Occipital lobe (tissue), 2 donors: Measurements from ENCODE around the gene CLCN7. TPM values are rescaled to one million over a fixed set of nuclear protein-coding genes. Genes with fewer than 3 reads are reported as not detected.

ENCODE experiments used
- DNase-seq: peaks from one replicate; lab custom pipeline; 2025; lab: John Stamatoyannopoulos, UW
- total RNA-seq: library from RNA; depleted of rRNA; stranded (reverse); fragments of >200 nt; gene quantifications from one replicate; pipeline ENCODE4 v1.2.3, GENCODE V29; 2014

The CLCN7 gene
- total RNA-seq, 1 donor from 2014 or later: 29.2 TPM

DNA sequence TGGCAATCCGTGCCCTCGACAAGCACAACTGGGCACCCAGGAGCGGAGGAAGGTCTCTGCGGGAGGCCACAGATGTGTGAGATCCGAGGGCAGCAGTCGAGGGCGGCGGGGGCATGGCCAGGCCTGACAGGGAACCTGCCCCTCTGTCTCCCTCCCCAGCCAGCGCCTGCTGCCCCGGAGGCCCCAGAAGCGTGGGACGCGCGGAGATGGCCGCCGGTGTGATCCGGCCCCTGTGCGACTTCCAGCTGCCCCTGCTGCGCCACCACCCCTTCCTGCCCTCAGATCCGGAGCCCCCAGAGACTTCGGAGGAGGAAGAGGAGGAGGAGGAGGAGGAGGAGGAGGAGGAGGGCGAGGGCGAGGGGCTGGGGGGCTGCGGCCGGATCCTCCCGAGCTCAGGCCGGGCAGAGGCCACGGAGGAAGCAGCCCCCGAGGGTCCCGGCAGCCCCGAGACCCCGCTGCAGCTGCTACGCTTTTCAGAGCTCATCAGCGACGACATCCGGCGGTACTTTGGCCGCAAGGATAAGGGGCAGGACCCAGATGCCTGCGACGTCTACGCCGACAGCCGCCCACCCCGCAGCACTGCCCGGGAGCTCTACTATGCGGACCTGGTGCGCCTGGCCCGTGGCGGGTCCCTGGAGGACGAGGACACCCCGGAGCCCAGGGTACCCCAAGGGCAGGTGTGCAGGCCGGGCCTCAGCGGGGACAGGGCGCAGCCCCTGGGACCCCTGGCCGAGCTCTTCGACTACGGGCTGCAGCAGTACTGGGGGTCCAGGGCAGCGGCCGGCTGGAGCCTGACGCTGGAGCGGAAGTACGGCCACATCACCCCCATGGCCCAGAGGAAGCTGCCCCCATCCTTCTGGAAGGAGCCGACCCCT is 42.2 kb downstream of the CLCN7 start:
- DNase-seq: no peak

DNA sequence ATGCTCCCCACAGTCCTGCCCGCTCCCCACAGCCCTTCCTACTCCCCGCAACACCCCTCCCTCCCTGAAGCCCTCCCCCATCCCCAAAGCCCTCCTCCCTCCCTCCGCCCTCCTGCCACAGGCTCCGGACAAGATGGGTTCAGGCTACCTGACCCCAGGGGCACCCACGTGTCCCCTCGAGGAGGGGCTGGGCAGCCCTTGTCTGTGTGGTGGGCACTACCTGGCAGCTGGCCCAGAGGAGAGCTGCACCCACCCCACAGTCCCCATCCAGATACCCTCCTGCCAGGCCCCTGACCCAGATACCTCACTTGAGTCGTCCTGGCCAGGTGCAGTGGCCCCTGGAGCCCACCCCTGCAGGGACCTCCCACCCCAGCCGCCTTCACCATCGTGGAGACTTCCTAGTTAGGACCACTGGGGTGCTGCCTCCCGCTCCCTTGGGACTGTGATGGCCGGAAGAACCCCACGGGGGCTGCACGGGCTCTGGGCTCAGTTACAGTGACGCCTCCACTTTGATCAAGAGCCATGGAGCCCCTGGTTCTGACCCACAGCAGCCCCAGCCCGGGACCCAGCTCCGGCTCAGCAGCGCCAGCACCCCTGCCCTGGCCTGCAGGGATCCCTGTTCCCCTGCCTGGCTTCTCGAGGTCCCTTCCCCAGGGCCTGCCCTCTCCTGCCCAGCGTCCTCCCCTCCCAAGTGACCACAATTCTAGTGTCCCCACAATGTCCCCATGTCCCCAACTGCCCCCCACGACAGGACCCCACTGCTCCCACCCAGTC is 43.1 kb downstream of the CLCN7 start:
- no peak for DNase-seq

- DNase-seq: no peak
Observed at GRCh38 chr16:1430759-1431496, 43.9 kb downstream of the CLCN7 start, which contains the start of gene PERCC1. Gene PERCC1, plus strand, starts transcription at chr16:1431078. Its CDS starts 1,516 bp downstream, at chr16:1432594.

GRCh38 chr16:1430214-1430758 is 44.5 kb downstream of the CLCN7 start:
- no peak for DNase-seq

GRCh38 chr16:1429631-1430030 is 45.2 kb downstream of the CLCN7 start:
- DNase-seq: no peak

DNA sequence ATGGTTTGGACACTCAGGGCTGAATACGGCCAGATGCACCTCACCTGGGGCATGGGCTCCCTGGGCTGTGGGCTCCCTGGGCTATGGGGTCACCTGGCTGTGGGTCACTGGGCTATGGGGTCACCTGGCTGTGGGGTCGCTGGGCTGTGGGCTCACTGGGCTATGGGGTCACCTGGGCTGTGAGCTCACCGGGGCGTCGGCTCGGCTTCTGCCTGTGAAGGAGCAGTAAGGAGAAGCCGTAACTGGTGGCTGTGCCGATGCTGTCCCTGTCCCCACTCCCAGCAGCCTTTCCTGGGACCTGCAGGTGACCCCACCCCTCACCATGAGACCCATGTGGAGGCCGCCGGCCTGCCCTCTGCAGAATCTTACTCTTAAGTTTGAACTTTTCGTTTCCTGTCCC is 45.8 kb downstream of the CLCN7 start:
- no peak for DNase-seq

DNA sequence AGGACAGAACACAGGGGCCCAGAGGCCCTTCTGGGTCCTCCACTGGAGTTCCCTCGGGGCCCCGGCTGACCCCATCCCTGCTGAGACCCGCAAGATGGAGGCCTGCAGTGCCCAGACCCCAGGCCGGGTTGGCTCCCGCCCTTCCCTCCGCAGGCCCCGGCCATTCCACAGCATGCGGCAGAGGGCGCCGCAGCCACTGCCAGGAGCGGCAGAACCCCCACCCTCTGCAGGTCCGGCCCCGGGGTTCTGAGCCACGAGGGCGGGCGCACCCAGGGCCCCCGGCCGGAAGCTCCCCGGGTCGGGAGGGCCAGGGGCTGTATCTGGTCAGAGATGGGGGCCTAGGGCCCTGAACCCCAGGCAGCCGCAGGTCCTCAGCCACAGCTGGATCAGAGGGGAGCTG is 46.3 kb downstream of the CLCN7 start:
- no peak for DNase-seq

DNA sequence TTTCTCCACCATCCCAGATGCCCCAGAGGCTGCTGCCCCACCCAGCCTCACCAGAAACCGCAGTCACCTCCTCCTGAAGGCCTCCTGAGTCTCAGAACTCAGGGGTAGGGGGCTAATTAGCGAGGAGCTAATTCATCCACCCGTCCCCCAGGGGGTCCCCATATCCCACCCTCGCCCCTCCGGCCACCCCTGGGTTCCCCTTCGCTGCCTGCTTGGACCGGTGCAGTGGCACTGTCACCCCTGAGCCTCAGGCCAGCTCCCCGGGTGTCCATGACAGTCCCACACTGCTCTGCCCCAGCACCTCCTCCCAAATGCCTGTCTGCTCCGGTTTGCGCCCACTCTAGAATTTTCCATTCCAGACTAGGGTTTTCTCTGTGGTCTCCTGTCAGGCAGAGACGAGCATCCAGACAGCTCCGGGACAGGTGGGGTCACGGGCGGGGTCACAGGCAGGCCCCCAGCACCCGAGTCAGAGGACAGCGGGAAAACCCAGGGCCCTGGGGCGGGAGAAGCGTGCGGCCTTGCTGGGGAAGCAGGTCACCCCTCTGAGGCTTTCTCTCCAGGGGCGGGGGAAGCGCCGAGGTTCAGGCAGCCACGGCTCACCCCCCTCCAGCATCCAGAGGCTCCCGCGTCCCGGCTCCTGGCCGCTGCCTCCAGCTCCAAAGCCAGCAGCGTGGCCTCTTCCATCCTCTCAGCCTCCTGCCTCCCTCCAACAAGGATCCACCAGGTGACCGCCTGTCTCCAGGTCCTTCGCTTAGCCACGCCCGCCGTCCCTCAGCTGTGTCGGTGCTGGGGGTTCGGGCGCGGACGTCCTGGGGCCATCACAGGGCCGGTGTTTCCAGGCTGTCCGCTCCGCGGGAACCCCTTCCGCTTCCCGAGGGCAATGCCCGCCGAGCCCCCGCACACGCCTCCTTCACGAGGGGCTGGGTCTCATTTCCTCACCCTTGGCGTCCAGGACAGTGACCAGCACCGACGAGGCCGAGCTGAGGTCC is 47.1 kb downstream of the CLCN7 start:
- no peak for DNase-seq

DNA sequence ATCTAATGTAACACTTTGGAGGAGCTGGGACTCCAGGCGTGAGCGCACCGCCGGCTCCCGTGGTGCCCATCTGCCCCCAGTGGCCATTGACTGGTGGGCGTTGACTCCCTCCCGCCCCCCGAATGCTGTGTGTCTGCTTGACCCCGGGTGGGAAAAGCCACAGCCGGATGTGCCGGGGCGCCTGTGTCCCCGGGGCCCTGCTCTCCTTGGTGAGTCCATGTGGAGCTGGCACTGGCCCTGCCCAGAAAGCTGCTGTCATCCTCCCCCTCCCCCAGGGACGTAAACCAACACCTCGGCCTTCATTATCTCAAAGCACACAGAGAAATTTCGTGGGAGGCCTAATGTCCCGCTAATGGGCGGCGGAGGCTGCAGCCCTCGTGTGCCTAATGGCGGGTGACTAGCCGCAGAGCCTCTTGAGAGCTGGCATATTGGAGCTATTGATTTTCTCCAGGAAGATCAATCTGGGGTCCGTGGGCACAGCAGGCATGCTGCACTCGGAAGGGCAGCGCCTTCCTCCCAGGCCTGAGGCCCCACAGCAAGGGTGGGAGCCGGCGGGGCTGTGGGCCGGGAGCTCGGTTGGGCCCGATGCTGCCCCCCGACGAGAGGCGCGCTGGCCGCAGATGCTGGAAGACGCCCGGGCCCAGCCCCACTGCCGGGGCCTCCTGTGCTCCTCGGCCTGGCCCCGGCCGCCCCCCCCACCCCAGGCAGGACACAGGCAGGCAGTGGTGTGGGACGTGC is 47.9 kb downstream of the CLCN7 start:
- no peak for DNase-seq

- no peak for DNase-seq
Observed at GRCh38 chr16:1425616-1426370, 49.0 kb downstream of the CLCN7 start.

GRCh38 chr16:1424028-1424427 is 50.8 kb downstream of the CLCN7 start:
- DNase-seq: no peak

DNA sequence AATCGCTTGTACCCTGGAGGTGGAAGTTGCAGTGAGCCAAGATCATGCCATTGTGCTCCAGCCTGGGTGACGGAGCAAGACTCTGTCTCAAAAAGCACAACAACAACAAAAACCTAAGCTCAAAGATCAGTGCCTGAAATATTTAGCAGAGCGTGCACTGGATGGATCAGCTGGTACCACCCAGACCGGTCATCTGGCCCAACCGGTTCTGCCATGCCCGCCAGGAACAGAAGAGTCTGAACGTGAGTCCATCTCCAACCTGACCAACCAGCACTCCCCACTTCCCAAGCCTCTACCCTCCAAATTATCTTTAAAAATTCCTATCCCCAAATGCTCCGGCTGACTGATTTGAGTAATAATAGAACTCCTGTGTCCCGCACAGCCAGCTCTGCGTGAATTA is 52.8 kb downstream of the CLCN7 start:
- no peak for DNase-seq

DNA sequence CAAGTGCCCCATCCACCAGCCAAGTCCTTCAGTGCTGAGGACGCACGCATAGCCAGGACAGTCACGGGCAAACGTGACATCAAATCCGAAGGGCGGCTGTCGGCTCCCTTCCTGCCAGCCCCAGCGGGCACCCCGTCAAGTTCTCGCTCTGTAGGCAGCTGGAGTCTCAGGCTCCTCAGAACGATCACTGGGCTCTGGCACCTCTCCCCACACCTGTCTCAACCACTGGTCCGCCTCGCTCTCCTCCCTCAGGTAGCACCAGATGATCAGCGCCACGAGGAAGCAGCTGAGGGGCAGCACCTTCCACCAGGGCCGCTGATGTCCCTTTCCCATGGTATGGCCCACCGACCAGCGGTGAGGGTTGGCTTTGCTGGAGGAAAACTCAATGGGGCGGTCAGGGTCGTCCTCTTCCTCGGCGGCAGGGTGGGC is 54.7 kb downstream of the CLCN7 start:
- DNase-seq: no peak

DNA sequence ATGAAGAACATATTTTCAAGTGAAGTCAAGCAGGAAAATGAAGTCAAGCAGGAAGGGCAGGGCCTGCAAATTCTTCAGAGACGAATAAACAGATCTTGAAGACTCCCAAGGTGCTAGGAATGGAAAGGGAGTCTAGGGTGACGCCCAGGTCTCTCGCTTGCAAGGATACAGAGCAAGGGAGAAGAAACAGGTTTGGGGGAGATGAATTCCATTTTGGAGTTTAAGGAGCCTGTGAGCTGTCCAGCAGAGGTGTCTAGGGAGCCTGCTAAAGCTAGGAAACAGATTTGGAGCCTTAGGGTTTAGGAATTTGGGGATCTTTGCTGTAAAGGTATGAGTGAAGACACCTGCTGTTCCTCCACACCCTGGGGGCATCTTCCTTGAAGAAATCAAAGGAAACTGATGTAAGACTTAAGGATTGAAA is 58.3 kb downstream of the CLCN7 start:
- DNase-seq: no peak

DNA sequence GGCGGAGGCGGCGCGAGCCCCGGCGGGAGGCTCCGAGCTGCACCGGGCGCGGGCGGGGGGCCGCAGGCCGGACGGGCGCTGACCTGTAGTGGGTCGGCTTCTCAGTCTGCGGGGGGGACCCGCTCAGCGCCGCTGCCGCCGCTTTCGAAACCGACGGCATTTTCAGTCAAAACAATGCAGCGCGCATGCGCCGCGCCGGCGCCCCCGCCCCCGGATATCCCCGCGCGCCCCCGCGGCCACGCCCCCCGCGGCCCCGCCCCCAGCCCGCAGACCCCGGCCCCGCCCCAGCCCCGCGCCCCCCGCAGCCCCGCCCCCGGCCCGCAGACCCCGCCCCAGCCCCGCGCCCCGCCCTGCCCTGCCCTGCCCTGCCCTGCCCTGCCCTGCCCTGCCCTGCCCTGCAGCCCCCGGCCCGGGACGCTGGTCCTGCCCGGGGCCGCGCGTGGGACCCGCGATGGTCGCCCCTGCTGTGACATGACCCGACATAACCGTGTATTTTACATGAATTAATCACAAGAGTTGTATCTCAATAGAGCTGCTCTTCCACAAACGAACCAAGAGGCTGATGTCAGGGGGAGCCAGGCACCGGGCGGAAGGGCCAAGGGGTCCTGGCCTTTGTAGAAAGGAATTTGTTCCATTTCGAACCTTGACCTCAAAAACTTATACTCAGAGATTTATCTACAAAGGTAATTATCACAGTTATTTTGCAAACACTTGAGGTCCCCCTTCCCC is 60.1 kb downstream of the CLCN7 start, which contains the start of gene UNKL:
Gene UNKL, minus strand, starts transcription at position 173 of the 729 bp plus-strand sequence. Its CDS starts 13 bp downstream, at position 160.
- DNase-seq: no peak

- no peak for DNase-seq
Observed at GRCh38 chr16:1413684-1414531, 60.9 kb downstream of the CLCN7 start.

DNA sequence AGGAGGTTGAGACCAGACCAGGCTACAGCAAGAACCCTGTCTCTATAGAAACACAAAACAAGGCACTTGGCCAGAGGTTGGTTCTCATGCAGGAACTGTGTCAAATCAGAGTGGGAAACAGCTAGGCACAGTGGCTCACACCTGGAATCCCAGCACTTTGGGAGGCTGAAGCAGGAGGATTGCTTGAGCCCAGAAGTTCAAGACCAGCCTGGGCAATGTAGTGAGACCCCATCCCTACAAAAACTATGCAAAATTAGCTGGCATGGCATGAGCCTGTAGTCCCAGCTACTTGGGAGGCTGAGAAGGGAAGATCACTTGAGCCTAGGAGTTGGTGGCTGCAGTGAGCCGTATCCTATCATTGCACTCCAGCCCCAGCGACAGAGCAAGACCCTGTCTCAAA is 62.0 kb downstream of the CLCN7 start:
- DNase-seq: no peak
